ENCODE data around the gene GSK3B. TPM values are rescaled to one million over a fixed set of nuclear protein-coding genes. Genes with fewer than 3 reads are reported as not detected.

Gene GSK3B
- total and polyA plus RNA-seq, 2 donors (not counting 3 experiments of a cell fraction or from before 2014, with no cell fraction given): 22.1 to 50.1 TPM

DNA sequence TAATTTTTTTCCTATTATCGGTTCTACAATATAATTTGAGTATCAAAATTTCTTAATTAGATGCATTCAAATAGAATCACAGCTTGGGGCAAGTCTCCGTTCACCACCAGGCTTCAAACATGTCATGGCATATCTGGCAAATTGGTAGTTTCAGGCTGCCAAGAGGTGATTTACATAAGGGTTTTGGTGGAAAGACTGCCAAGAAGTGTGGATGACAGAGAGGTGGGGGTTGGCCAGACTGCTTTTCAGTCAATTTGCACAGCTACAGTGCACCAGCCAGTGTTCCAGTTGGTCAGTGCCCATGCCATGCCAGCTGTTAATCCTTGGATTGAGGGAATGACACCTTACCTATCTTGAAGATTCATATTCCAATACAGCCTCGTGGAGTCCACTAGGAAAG is 8.4 kb upstream of the GSK3B start:
- H2AFZ ChIP-seq (ENCODE audit: low read depth, low read length): no peak overlapping the region
- H3K27me3 ChIP-seq (ENCODE audit: control insufficient read depth in 2 of 2, insufficient read depth in 2 of 2, low read length in 2 of 2): no peaks in the 10 kb centered on the region
- dilution Hi-C loops (cut with MboI; ENCODE audit: extremely low pct_ligation_motif_present, low sequenced_read_pairs): no loop called here
- no peaks in the 10 kb centered on the region for H3K4me1 ChIP-seq (ENCODE audit: control insufficient read depth, extremely low read depth, insufficient read depth, low read length)
- H3K9ac ChIP-seq (replicated peaks; ENCODE audit: extremely low read depth, insufficient read depth, low read length): no peak overlapping the region
- no peak for FAIRE-seq
- POLR2A ChIA-PET: no interaction called here
- H3K27ac ChIP-seq (ENCODE audit: insufficient read depth, low read depth, low read length): no peak overlapping the region
- BruUV-seq (replicated peaks): no TSS peak
- DNase-seq (ENCODE audit: low read depth, low spot score): no peak
- TF ChIP-seq POLR2AphosphoS5 (IDR thresholded peaks at IDR 0.05; ENCODE audit: insufficient read depth, low read depth, low read length) (no peak), POLR2A (IDR thresholded peaks at IDR 0.05; ENCODE audit: low read depth, low read length) (no peak), EZH2 (IDR thresholded peaks at IDR 0.05; ENCODE audit: borderline replicate concordance, low read depth, low read length, severe bottlenecking) (no peak), GATA2 (IDR thresholded peaks at IDR 0.05; ENCODE audit: insufficient read depth, insufficient read length, low read depth, low read length) (no peak), JUN (IDR thresholded peaks at IDR 0.05; ENCODE audit: borderline replicate concordance, insufficient read depth, insufficient read length, low read depth) (no peak), MYC (IDR thresholded peaks at IDR 0.05; ENCODE audit: low read depth, low read length) (no peak), FOS (IDR thresholded peaks at IDR 0.05; ENCODE audit: borderline replicate concordance, insufficient read depth, low read length) (no peak)
- TF ChIP-seq, protein P1, sequence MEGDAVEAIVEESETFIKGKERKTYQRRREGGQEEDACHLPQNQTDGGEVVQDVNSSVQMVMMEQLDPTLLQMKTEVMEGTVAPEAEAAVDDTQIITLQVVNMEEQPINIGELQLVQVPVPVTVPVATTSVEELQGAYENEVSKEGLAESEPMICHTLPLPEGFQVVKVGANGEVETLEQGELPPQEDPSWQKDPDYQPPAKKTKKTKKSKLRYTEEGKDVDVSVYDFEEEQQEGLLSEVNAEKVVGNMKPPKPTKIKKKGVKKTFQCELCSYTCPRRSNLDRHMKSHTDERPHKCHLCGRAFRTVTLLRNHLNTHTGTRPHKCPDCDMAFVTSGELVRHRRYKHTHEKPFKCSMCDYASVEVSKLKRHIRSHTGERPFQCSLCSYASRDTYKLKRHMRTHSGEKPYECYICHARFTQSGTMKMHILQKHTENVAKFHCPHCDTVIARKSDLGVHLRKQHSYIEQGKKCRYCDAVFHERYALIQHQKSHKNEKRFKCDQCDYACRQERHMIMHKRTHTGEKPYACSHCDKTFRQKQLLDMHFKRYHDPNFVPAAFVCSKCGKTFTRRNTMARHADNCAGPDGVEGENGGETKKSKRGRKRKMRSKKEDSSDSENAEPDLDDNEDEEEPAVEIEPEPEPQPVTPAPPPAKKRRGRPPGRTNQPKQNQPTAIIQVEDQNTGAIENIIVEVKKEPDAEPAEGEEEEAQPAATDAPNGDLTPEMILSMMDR (IDR thresholded peaks at IDR 0.05; ENCODE audit: extremely low read depth in 1 of 2, insufficient read depth in 1 of 2, low read depth in 1 of 2, low read length in 2 of 2): no peak
- TF ChIP-seq, protein P2, sequence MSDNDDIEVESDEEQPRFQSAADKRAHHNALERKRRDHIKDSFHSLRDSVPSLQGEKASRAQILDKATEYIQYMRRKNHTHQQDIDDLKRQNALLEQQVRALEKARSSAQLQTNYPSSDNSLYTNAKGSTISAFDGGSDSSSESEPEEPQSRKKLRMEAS (IDR thresholded peaks at IDR 0.05; ENCODE audit: insufficient read depth, insufficient read length): no peak
- H3K9me3 ChIP-seq (replicated peaks; ENCODE audit: control insufficient read depth, insufficient read depth, low read length): no peaks in the 10 kb centered on the region
- H4K20me1 ChIP-seq (replicated peaks; ENCODE audit: control insufficient read depth, extremely low read depth, insufficient read depth, low read length): no peaks in the 10 kb centered on the region
- CTCF ChIA-PET: no interaction called here
- no peak overlapping the region for H3K4me3 ChIP-seq (replicated peaks in 1 of 3; ENCODE audit: insufficient read depth in 1 of 3, low read depth in 1 of 3, low read length in 3 of 3)
- H3K36me3 ChIP-seq (ENCODE audit: control insufficient read depth in 2 of 2, extremely low read depth in 1 of 2, insufficient read depth in 2 of 2, low read length in 2 of 2): no peaks in the 10 kb centered on the region
- no peaks in the 10 kb centered on the region for H3K79me2 ChIP-seq (ENCODE audit: control insufficient read depth, insufficient read depth, low read length)
- H3K9me1 ChIP-seq (replicated peaks; ENCODE audit: control insufficient read depth, extremely low read depth, insufficient read depth, low read length): no peaks in the 10 kb centered on the region
- no peak overlapping the region for H3K4me2 ChIP-seq (ENCODE audit: insufficient read depth, low read length)
- intact Hi-C loops (cut with micrococcal nuclease): no loop called here
